ENCODE results near the gene ZKSCAN4. TPM values are rescaled to one million over a fixed set of nuclear protein-coding genes. Genes with fewer than 3 reads are reported as not detected.

ZKSCAN4 gene
- total RNA-seq, 4 donors from 2014 or later, result 4.4 to 6.4 (median 5.9) TPM

- TF ChIP-seq POLR2A (IDR thresholded peaks at IDR 0.05) (no peak), CTCF (IDR thresholded peaks at IDR 0.05) (no peak)
- H3K4me3 ChIP-seq (ENCODE audit: low read depth, poor library complexity, severe bottlenecking), result no peak overlapping the region
- intact Hi-C loops (cut with DNase I; ENCODE audit: low total_unique reads), result no loop called here
- no peak for DNase-seq (ENCODE audit: low spot score in 2 of 2)
- 1 to 2% methylated on average over 21 of the region's 21 CpGs for WGBS, 2 donors
Observed at GRCh38 chr6:28212510-28213212, 39.4 kb downstream of the ZKSCAN4 start.

- H3K4me3 ChIP-seq (ENCODE audit: low read depth, poor library complexity, severe bottlenecking), result no peak overlapping the region
- no peak for DNase-seq (ENCODE audit: low spot score in 2 of 2)
- WGBS, 2 donors, result 13 to 15% methylated on average over 16 of the region's 16 CpGs
- intact Hi-C loops (cut with DNase I; ENCODE audit: low total_unique reads), result no loop called here
- TF ChIP-seq CTCF (IDR thresholded peaks at IDR 0.05) (no peak), POLR2A (IDR thresholded peaks at IDR 0.05) (no peak)
Observed at GRCh38 chr6:28211840-28212509, 40.1 kb downstream of the ZKSCAN4 start.

- DNase-seq (ENCODE audit: low spot score in 2 of 2), result no peak
- H3K4me3 ChIP-seq (ENCODE audit: low read depth, poor library complexity, severe bottlenecking), result no peak overlapping the region
- TF ChIP-seq CTCF (IDR thresholded peaks at IDR 0.05) (no peak), POLR2A (IDR thresholded peaks at IDR 0.05) (no peak)
- intact Hi-C loops (cut with DNase I; ENCODE audit: low total_unique reads), result no loop called here
- 38 to 42% methylated on average over 7 of the region's 7 CpGs for WGBS, 2 donors
Observed at GRCh38 chr6:28209753-28210535, 42.1 kb downstream of the ZKSCAN4 start.

- H3K4me3 ChIP-seq (ENCODE audit: low read depth, poor library complexity, severe bottlenecking), result no peak overlapping the region
- DNase-seq (ENCODE audit: low spot score in 2 of 2), result no peak
- WGBS, 2 donors, result 10 to 11% methylated on average over 23 of the region's 23 CpGs
- no peak for TF ChIP-seq CTCF (IDR thresholded peaks at IDR 0.05)
- no peak for TF ChIP-seq POLR2A (IDR thresholded peaks at IDR 0.05)
- intact Hi-C loops (cut with DNase I; ENCODE audit: low total_unique reads), result no loop called here
Observed at GRCh38 chr6:28208111-28208659, 43.9 kb downstream of the ZKSCAN4 start.

- intact Hi-C loops (cut with DNase I; ENCODE audit: low total_unique reads), result no loop called here
- DNase-seq (ENCODE audit: low spot score in 2 of 2), result no peak
- TF ChIP-seq CTCF (IDR thresholded peaks at IDR 0.05), result no peak
- no peak for TF ChIP-seq POLR2A (IDR thresholded peaks at IDR 0.05)
- 2% methylated on average over 35 of the region's 35 CpGs for WGBS, 2 donors
- no peak overlapping the region for H3K4me3 ChIP-seq (ENCODE audit: low read depth, poor library complexity, severe bottlenecking)
Observed at GRCh38 chr6:28207510-28208110, 44.5 kb downstream of the ZKSCAN4 start.
